GM10266 (cell line): ENCODE results near the gene APPL1.

ENCODE experiments used
- DNase-seq: peaks from one replicate; pipeline ENCODE4 v3.0.0; 2012; ENCODE audit errors: extremely low spot score
- CTCF ChIP-seq: IDR thresholded peaks from 2 replicates; pipeline ENCODE4 v1.5.1; 2012; ENCODE audit warnings: mild to moderate bottlenecking, low read depth; ENCODE audit not compliant: control insufficient read depth, insufficient read depth; ENCODE audit errors: missing control alignments

APPL1 gene

DNA sequence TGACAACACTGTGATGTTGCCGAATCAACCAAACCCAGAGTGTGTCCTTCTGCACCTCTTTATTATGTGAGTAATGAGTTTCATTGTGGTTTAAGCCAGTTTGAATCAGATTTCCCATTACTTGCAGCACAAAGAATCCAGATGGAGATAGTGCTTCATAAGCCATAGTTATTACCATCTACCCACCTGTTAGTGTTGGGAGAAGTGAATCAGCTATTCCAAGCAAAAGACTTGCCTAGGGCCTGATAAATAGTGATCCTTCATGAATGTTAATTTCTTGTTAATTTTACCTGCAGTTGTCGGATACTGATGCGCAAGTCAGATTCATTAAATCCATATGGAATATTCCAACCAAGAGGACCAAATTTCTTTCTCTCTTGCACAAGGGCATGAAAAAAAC, 86.7 kb downstream of the APPL1 start:
- no peak for TF ChIP-seq CTCF

More for the DNA sequence above, 86.7 kb downstream of the APPL1 start:
- no peak for DNase-seq
